Ramos (cell line): Measurements from ENCODE around the gene CD63.

Source experiments
- in situ Hi-C: fragments of 300-500 bp; cut with MboI; formaldehyde crosslinking; loops from one replicate; pipeline ENCODE4 v1.14.3; 2022; ENCODE audit warnings: low sequenced_read_pairs; ENCODE audit not compliant: unreplicated experiment

The CD63 gene

GRCh38 chr12:55707841-55708694, 20.7 kb downstream of the CD63 start, which contains the start of gene ITGA7:
TSS of gene ITGA7 (minus strand) at chr12:55707904. CDS start at chr12:55707682, 222 bp downstream.
- in situ Hi-C loops = no loop called here

GRCh38 chr12:55707219-55707671, 21.6 kb downstream of the CD63 start:
- in situ Hi-C loops = no loop called here

- in situ Hi-C loops = no loop called here
Observed at GRCh38 chr12:55706568-55707218, 22.1 kb downstream of the CD63 start.

GRCh38 chr12:55705782-55706402, 22.9 kb downstream of the CD63 start:
- in situ Hi-C loops = no loop called here

- in situ Hi-C loops = no loop called here
Observed at GRCh38 chr12:55704824-55705718, 23.7 kb downstream of the CD63 start.

- in situ Hi-C loops = no loop called here
Observed at GRCh38 chr12:55703901-55704761, 24.7 kb downstream of the CD63 start.

GRCh38 chr12:55703288-55703687, 25.5 kb downstream of the CD63 start:
- in situ Hi-C loops = no loop called here

- in situ Hi-C loops = no loop called here
Observed at GRCh38 chr12:55702861-55703260, 25.9 kb downstream of the CD63 start.

- in situ Hi-C loops = no loop called here
Observed at GRCh38 chr12:55700255-55701018, 28.4 kb downstream of the CD63 start.

GRCh38 chr12:55699471-55700055, 29.2 kb downstream of the CD63 start:
- in situ Hi-C loops = no loop called here

- in situ Hi-C loops = no loop called here
Observed at GRCh38 chr12:55698965-55699364, 29.8 kb downstream of the CD63 start.

- in situ Hi-C loops = no loop called here
Observed at GRCh38 chr12:55698241-55698955, 30.4 kb downstream of the CD63 start.

- in situ Hi-C loops = no loop called here
Observed at GRCh38 chr12:55697686-55698085, 31.1 kb downstream of the CD63 start.

- in situ Hi-C loops = no loop called here
Observed at GRCh38 chr12:55696796-55697462, 31.9 kb downstream of the CD63 start.

GRCh38 chr12:55696141-55696540, 32.7 kb downstream of the CD63 start:
- in situ Hi-C loops = no loop called here

- in situ Hi-C loops = no loop called here
Observed at GRCh38 chr12:55695349-55695748, 33.5 kb downstream of the CD63 start.

- in situ Hi-C loops = no loop called here
Observed at GRCh38 chr12:55694651-55695050, 34.2 kb downstream of the CD63 start.
